A549 (cell line): ENCODE data around the gene MECR. TPM values are rescaled to one million over a fixed set of nuclear protein-coding genes. Genes with fewer than 3 reads are reported as not detected.

Source experiments
- ATAC-seq, 2 experiments: fragments of 200-7000 bp in 1 of 2; fragments of >200 bp in 1 of 2; cut with Nextera tagmentation in 1 of 2; cut with Tn5 transposase in 1 of 2; 3 replicates each; pipeline versions ENCODE4 v1.8.0 to v1.9.1; 2018 to 2020; ENCODE audit warnings: mild to moderate bottlenecking in 1 of 2, moderate library complexity in 1 of 2
- CTCF ChIA-PET: fragments of 300-600 bp; sonication (Branson Sonifier 250); formaldehyde crosslinking; extraction: SDS; loops from one replicate; lab custom pipeline; 2021; ENCODE audit warnings: antibody characterized with exemption, inconsistent platforms; lab: Yijun Ruan, JAX
- POLR2A ChIA-PET: fragments of 350-600 bp; formaldehyde crosslinking; extraction: SDS; loops from one replicate; lab custom pipeline; 2021; ENCODE audit warnings: antibody characterized with exemption, inconsistent platforms; lab: Yijun Ruan, JAX
- DNase-seq, 2 experiments: peaks; one replicate each; pipeline versions ENCODE4 v3.0.0 to v3.0.0-alpha.2; 2011 to 2016; ENCODE audit warnings: low read depth in 1 of 2, low spot score in 1 of 2
- FAIRE-seq: peaks from 2 replicates; lab custom pipeline; 2011; peaks lifted over from hg19 to GRCh38; lab: Jason Lieb, UNC
- H3K27ac ChIP-seq, 2 experiments: fragments of >200 bp; sonication (Bioruptor Twin); formaldehyde crosslinking; 3 replicates each; pipeline ENCODE4 v1.5.1; 2016 to 2017
- H3K4me1 ChIP-seq: fragments of >200 bp; sonication (Bioruptor Twin); formaldehyde crosslinking; 3 replicates; pipeline ENCODE4 v1.6.1; 2016
- H3K4me2 ChIP-seq: fragments of >200 bp; sonication (Bioruptor Twin); formaldehyde crosslinking; 3 replicates; pipeline ENCODE4 v1.6.1; 2016
- H3K4me3 ChIP-seq: fragments of >200 bp; sonication (Bioruptor Twin); formaldehyde crosslinking; 3 replicates; pipeline ENCODE4 v1.5.1; 2016
- H3K9me3 ChIP-seq: fragments of >200 bp; sonication (Bioruptor Twin); formaldehyde crosslinking; 3 replicates; pipeline ENCODE4 v1.6.1; 2016
- CBX2 ChIP-seq: fragments of 200-600 bp; sonication (generic); IDR thresholded peaks from 2 replicates; pipeline ENCODE4 v1.6.1; 2016; ENCODE audit warnings: low read depth, mild to moderate bottlenecking, borderline replicate concordance
- CHD2 ChIP-seq: fragments of 150-350 bp; IDR thresholded peaks from 2 replicates; pipeline ENCODE4 v1.6.1; 2014; ENCODE audit warnings: low read length; ENCODE audit not compliant: partially characterized antibody
- E2F6 ChIP-seq: IDR thresholded peaks from 2 replicates; pipeline ENCODE4 v1.6.1; 2012; ENCODE audit warnings: low read depth, borderline replicate concordance
- EHF ChIP-seq: fragments of 250-450 bp; sonication (Bioruptor Pico); IDR thresholded peaks from 2 replicates; pipeline ENCODE4 v1.5.0; 2020; ENCODE audit warnings: mild to moderate bottlenecking
- EHMT2 ChIP-seq: fragments of 200-600 bp; sonication (generic); IDR thresholded peaks from 2 replicates; pipeline ENCODE4 v1.6.1; 2016; ENCODE audit warnings: antibody characterized with exemption, low read depth, mild to moderate bottlenecking, moderate library complexity
- ESRRA ChIP-seq: fragments of 150-350 bp; IDR thresholded peaks from 2 replicates; pipeline ENCODE4 v1.6.1; 2014; ENCODE audit warnings: mild to moderate bottlenecking, low read length, borderline replicate concordance
- FOSL2 ChIP-seq, 2 experiments: fragments of 450-650 bp in 1 of 2; fragments of >200 bp in 1 of 2; sonication (Bioruptor Twin) in 1 of 2; formaldehyde crosslinking; IDR thresholded peaks; 2 replicates each; pipeline versions ENCODE4 v1.5.0 to v1.6.1; 2016 to 2020; ENCODE audit warnings: mild to moderate bottlenecking in 1 of 2, moderate library complexity in 1 of 2
- GATA3 ChIP-seq: IDR thresholded peaks from 2 replicates; pipeline ENCODE4 v1.6.1; 2012; ENCODE audit warnings: borderline replicate concordance
- HDAC2 ChIP-seq: fragments of 200-600 bp; sonication (generic); IDR thresholded peaks from 2 replicates; pipeline ENCODE4 v1.6.1; 2016
- KDM1A ChIP-seq: fragments of 200-600 bp; sonication (generic); IDR thresholded peaks from 2 replicates; pipeline ENCODE4 v1.6.1; 2016; ENCODE audit warnings: low read depth, mild to moderate bottlenecking
- MAZ ChIP-seq: fragments of 150-350 bp; IDR thresholded peaks from 2 replicates; pipeline ENCODE4 v1.6.1; 2014; ENCODE audit warnings: antibody characterized with exemption, low read depth, low read length, borderline replicate concordance
- MYC ChIP-seq: IDR thresholded peaks from 2 replicates; pipeline ENCODE4 v1.6.1; 2012; ENCODE audit warnings: mild to moderate bottlenecking, inconsistent platforms, low read length, improper control_type of control experiment, borderline replicate concordance
- NPAS2 ChIP-seq: fragments of 250-450 bp; sonication (Bioruptor Pico); IDR thresholded peaks from 2 replicates; pipeline ENCODE4 v1.8.0; 2022; ENCODE audit warnings: mild to moderate bottlenecking, moderate library complexity, borderline replicate concordance
- PHF8 ChIP-seq: fragments of 200-600 bp; sonication (generic); IDR thresholded peaks from 2 replicates; pipeline ENCODE4 v1.6.1; 2016; ENCODE audit warnings: low read depth, mild to moderate bottlenecking, antibody characterized with exemption, moderate library complexity, borderline replicate concordance
- POLR2A ChIP-seq: IDR thresholded peaks from 2 replicates; pipeline ENCODE4 v1.6.1; 2012; ENCODE audit warnings: mild to moderate bottlenecking, low read length
- RAD21 ChIP-seq, 2 experiments: fragments of >200 bp in 1 of 2; sonication (Bioruptor Twin) in 1 of 2; formaldehyde crosslinking in 1 of 2; IDR thresholded peaks in 1 of 2; conservative IDR thresholded peaks in 1 of 2; 2 replicates in 1 of 2; 3 replicates in 1 of 2; pipeline ENCODE4 v1.6.1; 2012 to 2018; ENCODE audit warnings: inconsistent platforms in 1 of 2
- RCOR1 ChIP-seq: fragments of 150-350 bp; IDR thresholded peaks from 2 replicates; pipeline ENCODE4 v1.6.1; 2014; ENCODE audit warnings: antibody characterized with exemption, low read length, low read depth
- SMC3 ChIP-seq: fragments of >200 bp; sonication (Bioruptor Twin); formaldehyde crosslinking; IDR thresholded peaks from 3 replicates; pipeline ENCODE4 v1.6.1; 2018; ENCODE audit warnings: inconsistent platforms
- USF2 ChIP-seq: fragments of 450-650 bp; IDR thresholded peaks from 2 replicates; pipeline ENCODE4 v1.6.1; 2014; ENCODE audit warnings: antibody characterized with exemption
- WGBS: methylation state at CpG from one replicate; pipeline ENCODE4 v1.1.6; 2017; ENCODE audit errors: missing lambda C conversion rate; 5-methylcytosine and 5-hydroxymethylcytosine counted together
- polyA plus RNA-seq, 4 experiments: library from polyadenylated mRNA; depleted of rRNA in 3 of 4; stranded (reverse); fragments of >200 nt; fragmentation: RNase III in 1 of 4; extraction: RNeasy Plus Mini Kit Qiagen cat#74134 plus additional on column Dnase treatment in 1 of 4; gene quantifications; 2 replicates in 3 of 4; 3 replicates in 1 of 4; pipeline ENCODE4 v1.2.3, GENCODE V29; 2011 to 2017
- TF ChIP-seq, protein P1 (sequence below): fragments of 250-450 bp; sonication (Bioruptor Pico); IDR thresholded peaks from 2 replicates; pipeline ENCODE4 v1.5.0; 2021; ENCODE audit warnings: mild to moderate bottlenecking, moderate library complexity, borderline replicate concordance
- TF ChIP-seq, protein P2 (sequence below): fragments of >200 bp; sonication (Bioruptor Twin); formaldehyde crosslinking; IDR thresholded peaks from 3 replicates; pipeline ENCODE4 v1.6.1; 2016

Gene MECR
- polyA plus RNA-seq, 2 of the 4 experiments (the other 2 are of a cell fraction) = 14.2 to 21.4 TPM

DNA sequence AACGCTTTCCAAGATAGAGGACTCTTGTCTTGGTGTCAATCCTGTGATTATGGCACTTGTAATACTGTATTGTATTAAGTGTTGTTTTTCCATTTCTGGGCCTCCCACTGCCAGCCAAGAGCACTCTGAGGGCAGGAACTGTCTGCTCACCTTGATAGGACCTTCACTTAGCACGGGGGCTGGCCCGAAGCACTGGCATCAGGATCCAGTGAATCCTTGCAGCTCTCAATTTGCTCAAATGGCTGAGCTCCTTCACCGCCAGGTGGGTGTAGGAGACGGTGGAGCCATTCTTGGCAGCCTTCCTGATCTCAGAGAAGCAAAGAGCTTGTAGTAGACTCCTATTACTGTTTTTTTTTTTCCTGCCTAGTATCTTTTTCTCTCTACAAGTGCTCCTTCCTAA lies 17.7 kb downstream of the MECR start:
- POLR2A ChIA-PET = interaction anchor here (0.6 kb wide), 1 partner anchor 32 kb away, joined by 3 read pairs; no protein-coding TSS in a partner anchor
- H3K27ac ChIP-seq = no peak overlapping the region
- TF ChIP-seq GATA3 = no peak
- no peak for TF ChIP-seq EHMT2
- TF ChIP-seq FOSL2 (IDR thresholded peaks at IDR 0.05) = no peak
- no peak for TF ChIP-seq FOSL2 (CRISPR knock-in tag; IDR thresholded peaks at IDR 0.05)
- no peak for TF ChIP-seq EHF (CRISPR knock-in tag)
- TF ChIP-seq RCOR1 = no peak
- no peak for TF ChIP-seq USF2
- no peak for TF ChIP-seq NPAS2 (CRISPR knock-in tag)
- TF ChIP-seq RAD21 (conservative IDR thresholded peaks at IDR 0.05 in 1 of 2, IDR thresholded peaks at IDR 0.05 in 1 of 2) = no peak
- no peak for TF ChIP-seq HDAC2
- no peak for TF ChIP-seq CBX2
- TF ChIP-seq ESRRA = no peak
- CTCF ChIA-PET = interaction anchor here (1.0 kb wide), 1 partner anchor 336 kb away, joined by 3 read pairs; no protein-coding TSS in a partner anchor
- no peak for FAIRE-seq
- no peaks in the 10 kb centered on the region for H3K9me3 ChIP-seq
- no peak for ATAC-seq
- H3K4me1 ChIP-seq = no peaks in the 10 kb centered on the region
- no peak overlapping the region for H3K4me2 ChIP-seq
- no peak for DNase-seq
- no peak overlapping the region for H3K4me3 ChIP-seq
- 100% methylated on average over 5 of the region's 5 CpGs for WGBS

GRCh38 chr1:29211086-29212030 lies 19.4 kb downstream of the MECR start:
- Histone ChIP-seq H3K27ac (no peak overlapping the region), H3K4me1 (no peaks in the 10 kb centered on the region), H3K9me3 (no peaks in the 10 kb centered on the region), H3K4me2 (no peak overlapping the region), H3K4me3 (no peak overlapping the region)
- TF ChIP-seq GATA3 (no peak), MYC (no peak)
- TF ChIP-seq, protein P1, sequence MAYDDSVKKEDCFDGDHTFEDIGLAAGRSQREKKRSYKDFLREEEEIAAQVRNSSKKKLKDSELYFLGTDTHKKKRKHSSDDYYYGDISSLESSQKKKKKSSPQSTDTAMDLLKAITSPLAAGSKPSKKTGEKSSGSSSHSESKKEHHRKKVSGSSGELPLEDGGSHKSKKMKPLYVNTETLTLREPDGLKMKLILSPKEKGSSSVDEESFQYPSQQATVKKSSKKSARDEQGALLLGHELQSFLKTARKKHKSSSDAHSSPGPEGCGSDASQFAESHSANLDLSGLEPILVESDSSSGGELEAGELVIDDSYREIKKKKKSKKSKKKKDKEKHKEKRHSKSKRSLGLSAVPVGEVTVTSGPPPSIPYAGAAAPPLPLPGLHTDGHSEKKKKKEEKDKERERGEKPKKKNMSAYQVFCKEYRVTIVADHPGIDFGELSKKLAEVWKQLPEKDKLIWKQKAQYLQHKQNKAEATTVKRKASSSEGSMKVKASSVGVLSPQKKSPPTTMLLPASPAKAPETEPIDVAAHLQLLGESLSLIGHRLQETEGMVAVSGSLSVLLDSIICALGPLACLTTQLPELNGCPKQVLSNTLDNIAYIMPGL (CRISPR knock-in tag) = no peak
- ChIA-PET CTCF (interaction anchor here (0.6 kb wide), 1 partner anchor 11 kb away, joined by 4 read pairs; no protein-coding TSS in a partner anchor), POLR2A (no interaction called here)
- no peak for FAIRE-seq
- no peak for ATAC-seq
- DNase-seq = no peak
- WGBS = 93% methylated on average over 12 of the region's 12 CpGs

GRCh38 chr1:29210278-29211085 lies 20.3 kb downstream of the MECR start:
- Histone ChIP-seq H3K4me2 (no peak overlapping the region), H3K27ac (no peak overlapping the region), H3K4me1 (no peaks in the 10 kb centered on the region), H3K9me3 (no peaks in the 10 kb centered on the region), H3K4me3 (no peak overlapping the region)
- TF ChIP-seq MAZ = no peak
- no peak for TF ChIP-seq KDM1A
- no peak for TF ChIP-seq RAD21 (conservative IDR thresholded peaks at IDR 0.05 in 1 of 2, IDR thresholded peaks at IDR 0.05 in 1 of 2)
- TF ChIP-seq CBX2 = no peak
- no peak for TF ChIP-seq CHD2
- TF ChIP-seq E2F6 = no peak
- TF ChIP-seq PHF8 = no peak
- TF ChIP-seq, protein P2, sequence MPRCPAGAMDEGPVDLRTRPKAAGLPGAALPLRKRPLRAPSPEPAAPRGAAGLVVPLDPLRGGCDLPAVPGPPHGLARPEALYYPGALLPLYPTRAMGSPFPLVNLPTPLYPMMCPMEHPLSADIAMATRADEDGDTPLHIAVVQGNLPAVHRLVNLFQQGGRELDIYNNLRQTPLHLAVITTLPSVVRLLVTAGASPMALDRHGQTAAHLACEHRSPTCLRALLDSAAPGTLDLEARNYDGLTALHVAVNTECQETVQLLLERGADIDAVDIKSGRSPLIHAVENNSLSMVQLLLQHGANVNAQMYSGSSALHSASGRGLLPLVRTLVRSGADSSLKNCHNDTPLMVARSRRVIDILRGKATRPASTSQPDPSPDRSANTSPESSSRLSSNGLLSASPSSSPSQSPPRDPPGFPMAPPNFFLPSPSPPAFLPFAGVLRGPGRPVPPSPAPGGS = no peak
- TF ChIP-seq POLR2A = no peak
- no peak for TF ChIP-seq ESRRA
- no peak for TF ChIP-seq NPAS2 (CRISPR knock-in tag)
- TF ChIP-seq SMC3 = no peak
- no peak for TF ChIP-seq FOSL2 (IDR thresholded peaks at IDR 0.05)
- no peak for TF ChIP-seq FOSL2 (CRISPR knock-in tag; IDR thresholded peaks at IDR 0.05)
- ChIA-PET CTCF (interaction anchor here (0.5 to 0.6 kb wide), 2 partner anchors 10 to 11 kb away, joined by 3 to 4 read pairs; no protein-coding TSS in a partner anchor), POLR2A (interaction anchor here (0.6 kb wide), 1 partner anchor 364 kb away, joined by 3 read pairs; no protein-coding TSS in a partner anchor)
- DNase-seq (no peak), FAIRE-seq (no peak), ATAC-seq (no peak)
- WGBS = 86% methylated on average over 7 of the region's 7 CpGs
